Stomach (tissue), 4 donors: Measurements from ENCODE around the gene BRD7.

Experiments used
- CTCF ChIP-seq, 7 experiments: fragments of 450-650 bp in 4 of 7; fragments of 200-600 bp in 3 of 7; sonication (generic) in 3 of 7; IDR thresholded peaks; one replicate each; pipeline ENCODE4 v1.5.1; 2016 to 2019; ENCODE audit warnings: antibody characterized with exemption in 7 of 7, control low read depth in 2 of 7, mild to moderate bottlenecking in 1 of 7
- POLR2AphosphoS5 ChIP-seq, 3 donors: sonication (generic); formaldehyde crosslinking; IDR thresholded peaks; one replicate each; pipeline ENCODE4 v1.6.1; 2016; ENCODE audit warnings: antibody characterized with exemption in 3 of 3

- TF ChIP-seq CTCF (IDR thresholded peaks at IDR 0.05), result no peak
- TF ChIP-seq POLR2AphosphoS5 (IDR thresholded peaks at IDR 0.05), result peak in 1 of 3 donors; percentile 64
Measured at GRCh38 chr16:50266337-50267091, 102.3 kb downstream of the BRD7 start, which contains the start of gene ADCY7.
